NT2/D1 (cell line): ENCODE results near the gene MUTYH.

Source experiments
- SUZ12 ChIP-seq: IDR thresholded peaks from 2 replicates; pipeline ENCODE4 v1.6.1; 2011; ENCODE audit not compliant: insufficient read length, insufficient read depth; ENCODE audit errors: extremely low read depth
- YY1 ChIP-seq: IDR thresholded peaks from 2 replicates; pipeline ENCODE4 v1.6.1; 2011; ENCODE audit not compliant: insufficient read length, insufficient read depth

- TF ChIP-seq YY1 (no peak), SUZ12 (no peak)
Observed at GRCh38 chr1:45305231-45305630, 35.0 kb downstream of the MUTYH start.
